ENCODE data around the gene COX6B1. TPM values are rescaled to one million over a fixed set of nuclear protein-coding genes. Genes with fewer than 3 reads are reported as not detected.
"Not testable (repeated sequence)": the region's sequence is repeated elsewhere in the genome, so short reads cannot be mapped to it uniquely, and the experiment has no call there.

COX6B1 gene
- total RNA-seq, 1 experiment from 2014 or later = 483 TPM

GRCh38 chr19:35633727-35634440 lies 14.2 kb upstream of the COX6B1 start:
- DNase-seq (ENCODE audit: low spot score) = no peak

GRCh38 chr19:35636651-35637050 lies 11.5 kb upstream of the COX6B1 start:
- no peak for DNase-seq (ENCODE audit: low spot score)

- DNase-seq (ENCODE audit: low spot score) = no peak
These were observed 11.0 kb upstream of the COX6B1 start for GRCh38 chr19:35637165-35637564.

DNA sequence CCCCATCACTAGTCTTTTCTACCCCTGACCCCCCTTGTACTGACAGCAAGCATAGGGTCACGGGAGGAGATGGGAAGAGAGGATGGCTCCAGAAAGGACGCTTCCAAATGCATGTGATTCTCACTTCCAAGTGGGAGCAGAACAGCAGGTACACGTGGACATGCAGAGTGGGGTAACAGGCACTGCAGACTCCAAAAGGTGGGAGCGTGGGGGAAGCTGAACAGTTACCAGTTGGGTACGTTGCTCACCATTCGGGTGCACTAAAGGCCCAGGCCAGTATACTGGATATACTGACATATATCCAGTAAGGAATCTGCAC lies 8.8 kb upstream of the COX6B1 start:
- no peak for DNase-seq (ENCODE audit: low spot score)

DNA sequence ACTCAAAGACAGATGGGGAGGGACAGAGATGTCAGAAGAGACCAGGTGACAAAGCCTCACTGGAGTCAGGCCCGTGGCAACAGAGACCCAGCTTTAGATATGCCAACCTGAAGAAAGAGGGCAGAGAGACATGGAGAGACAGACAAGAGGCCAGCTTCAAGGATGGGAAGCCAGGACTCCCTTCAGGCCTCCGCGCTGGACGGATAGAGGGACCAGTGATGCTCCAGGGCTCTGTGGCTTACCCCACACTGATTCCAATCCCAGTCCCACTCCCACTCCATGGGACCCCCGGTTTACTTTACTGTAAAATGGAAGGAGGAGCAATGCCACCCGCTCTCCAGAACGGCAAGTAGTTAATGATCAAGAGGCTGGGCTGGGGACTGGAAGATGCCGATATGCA lies 8.3 kb upstream of the COX6B1 start:
- no peak for DNase-seq (ENCODE audit: low spot score)

DNA sequence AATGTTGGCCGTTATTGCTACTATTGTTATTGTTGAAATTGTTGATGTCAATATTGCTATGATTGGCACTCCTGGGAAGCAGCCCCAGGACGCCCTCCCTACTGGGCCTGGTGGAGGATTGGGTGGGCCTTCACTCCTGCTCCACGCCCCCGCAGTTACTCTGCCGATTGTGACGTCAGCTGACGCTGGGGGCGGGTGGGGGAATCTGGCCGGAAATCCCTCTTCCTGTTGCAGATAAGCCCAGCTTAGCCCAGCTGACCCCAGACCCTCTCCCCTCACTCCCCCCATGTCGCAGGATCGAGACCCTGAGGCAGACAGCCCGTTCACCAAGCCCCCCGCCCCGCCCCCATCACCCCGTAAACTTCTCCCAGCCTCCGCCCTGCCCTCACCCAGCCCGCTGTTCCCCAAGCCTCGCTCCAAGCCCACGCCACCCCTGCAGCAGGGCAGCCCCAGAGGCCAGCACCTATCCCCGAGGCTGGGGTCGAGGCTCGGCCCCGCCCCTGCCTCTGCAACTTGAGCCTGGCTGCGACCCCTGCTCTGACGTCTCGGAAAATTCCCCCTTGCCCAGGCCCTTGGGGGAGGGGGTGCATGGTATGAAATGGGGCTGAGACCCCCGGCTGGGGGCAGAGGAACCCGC lies 6.5 kb upstream of the COX6B1 start, which contains the start of gene ETV2:
ETV2 (plus strand) TSS at position 231 of the 637 bp plus-strand sequence. CDS start 716 bp downstream, outside the sequence.
- DNase-seq (ENCODE audit: low spot score) = no peak

DNA sequence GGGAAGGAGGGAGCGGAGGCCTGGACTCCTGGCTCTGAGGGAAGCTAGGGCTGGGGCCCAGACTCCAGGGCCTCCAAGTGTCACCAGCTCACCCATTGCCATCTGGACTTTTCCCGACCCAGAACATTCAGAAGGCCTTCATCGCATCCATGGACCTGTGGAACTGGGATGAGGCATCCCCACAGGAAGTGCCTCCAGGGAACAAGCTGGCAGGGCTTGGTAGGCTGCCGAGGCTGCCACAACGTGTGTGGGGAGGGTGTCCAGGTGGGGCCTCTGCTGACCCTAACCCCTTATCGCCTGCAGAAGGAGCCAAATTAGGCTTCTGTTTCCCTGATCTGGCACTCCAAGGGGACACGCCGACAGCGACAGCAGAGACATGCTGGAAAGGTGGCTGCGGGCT lies 5.8 kb upstream of the COX6B1 start:
- no peak for DNase-seq (ENCODE audit: low spot score)

DNA sequence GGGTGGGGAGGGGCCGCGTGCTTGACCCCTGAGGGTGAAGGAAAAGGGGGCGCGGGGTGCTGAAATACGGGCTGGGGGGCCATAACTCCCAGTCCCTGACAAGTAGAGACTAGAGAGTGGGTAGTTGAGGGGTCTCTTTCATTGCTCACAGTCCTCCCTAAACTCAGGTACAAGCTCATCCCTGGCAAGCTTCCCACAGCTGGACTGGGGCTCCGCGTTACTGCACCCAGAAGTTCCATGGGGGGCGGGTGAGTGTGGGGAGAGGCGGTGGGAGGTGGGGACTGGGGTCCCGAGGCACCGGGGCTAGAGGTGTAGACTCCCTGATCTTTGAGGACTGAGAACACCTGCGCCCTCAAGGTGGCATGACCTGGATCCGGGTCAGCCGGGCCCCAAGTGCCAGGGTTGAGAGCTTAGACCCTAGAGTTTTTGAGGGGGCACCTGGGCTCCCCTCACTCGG lies 5.3 kb upstream of the COX6B1 start:
- DNase-seq (ENCODE audit: low spot score) = no peak

- DNase-seq (ENCODE audit: low spot score) = peak; percentile 59
These were observed 4.6 kb upstream of the COX6B1 start for GRCh38 chr19:35643255-35644205.

- peak; percentile 26 for DNase-seq (ENCODE audit: low spot score)
These were observed 3.7 kb upstream of the COX6B1 start for GRCh38 chr19:35644206-35644986.

DNA sequence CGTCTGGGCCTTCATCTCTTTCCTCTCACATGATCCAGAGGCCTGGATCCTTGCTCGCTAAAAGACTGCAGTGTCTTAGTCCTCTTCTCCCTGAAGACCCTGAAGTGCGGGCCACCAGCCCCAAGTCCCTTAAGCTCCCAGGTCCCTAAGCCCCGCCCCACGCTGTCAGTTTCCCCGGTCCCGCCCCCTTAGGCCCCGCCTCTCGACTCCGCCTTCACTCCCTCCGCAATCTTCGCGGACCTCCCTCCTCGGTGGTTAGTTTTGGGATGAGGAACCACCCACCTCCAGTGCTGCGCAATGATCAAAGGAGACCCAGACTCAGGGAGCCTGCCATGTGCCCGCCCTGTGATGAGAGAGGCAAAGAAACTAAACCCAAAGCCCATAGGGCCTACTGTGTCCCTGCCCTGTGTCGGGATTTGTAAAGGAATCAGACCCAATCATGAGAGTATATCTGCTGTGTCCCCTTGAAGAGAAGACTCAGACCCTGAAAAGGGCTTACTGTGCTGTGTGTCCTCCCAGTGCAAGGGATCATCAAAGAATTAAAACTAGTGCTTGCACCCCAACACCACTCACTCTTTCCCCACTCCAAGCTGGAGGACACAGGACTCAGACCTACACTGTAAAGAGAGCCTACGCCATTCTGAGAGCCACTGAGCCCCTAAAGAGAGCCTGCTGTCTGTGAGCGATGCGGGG lies 3.0 kb upstream of the COX6B1 start:
- DNase-seq (ENCODE audit: low spot score) = no peak

GRCh38 chr19:35645680-35646511 lies 2.2 kb upstream of the COX6B1 start:
- DNase-seq (ENCODE audit: low spot score) = no peak

- no peak for DNase-seq (ENCODE audit: low spot score)
These were observed 2.5 kb downstream of the COX6B1 start for GRCh38 chr19:35650581-35650980.

DNA sequence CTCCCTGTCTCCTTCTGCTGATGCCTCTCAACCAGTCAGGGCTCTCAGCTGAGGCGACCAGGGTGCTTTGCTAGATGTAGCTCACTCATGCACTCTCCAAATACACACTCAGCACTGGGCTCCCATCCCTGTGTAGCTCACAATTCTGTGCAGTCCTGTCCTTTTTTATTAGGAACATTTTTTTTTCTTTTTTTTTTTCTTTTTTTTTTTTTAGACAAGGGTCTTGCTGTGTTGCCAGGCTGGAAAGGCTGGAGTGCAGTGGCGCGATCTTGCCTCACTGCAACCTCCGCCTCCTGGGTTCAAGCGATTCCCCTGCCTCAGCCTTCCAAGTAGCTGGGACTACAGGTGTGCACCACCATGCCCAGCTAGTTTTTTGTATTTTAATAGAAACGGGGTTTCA lies 6.7 kb downstream of the COX6B1 start:
- not testable (repeated sequence) for DNase-seq (ENCODE audit: low spot score)

DNA sequence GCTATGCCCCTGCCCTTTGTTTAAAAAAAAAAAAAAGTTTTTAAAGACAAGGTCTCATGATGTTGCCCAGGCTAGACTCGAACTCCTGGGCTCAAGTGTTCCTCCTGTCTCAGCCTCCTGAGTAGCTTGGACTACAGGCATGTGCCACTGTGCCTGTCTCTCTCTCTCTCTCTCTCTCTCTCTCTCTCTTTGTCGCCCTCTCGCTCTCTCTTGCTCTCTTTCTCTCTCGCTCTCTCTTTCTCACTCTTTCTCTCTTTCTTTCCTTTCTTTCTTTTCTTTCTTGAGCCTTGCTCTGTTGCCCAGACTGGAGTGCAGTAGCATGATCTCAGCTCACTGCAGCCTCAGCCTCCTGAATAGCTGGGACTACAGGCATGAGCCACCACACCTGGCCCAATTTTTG lies 7.5 kb downstream of the COX6B1 start:
- no peak for DNase-seq (ENCODE audit: low spot score)

- no peak for DNase-seq (ENCODE audit: low spot score)
These were observed 8.6 kb downstream of the COX6B1 start for GRCh38 chr19:35656700-35657099.

DNA sequence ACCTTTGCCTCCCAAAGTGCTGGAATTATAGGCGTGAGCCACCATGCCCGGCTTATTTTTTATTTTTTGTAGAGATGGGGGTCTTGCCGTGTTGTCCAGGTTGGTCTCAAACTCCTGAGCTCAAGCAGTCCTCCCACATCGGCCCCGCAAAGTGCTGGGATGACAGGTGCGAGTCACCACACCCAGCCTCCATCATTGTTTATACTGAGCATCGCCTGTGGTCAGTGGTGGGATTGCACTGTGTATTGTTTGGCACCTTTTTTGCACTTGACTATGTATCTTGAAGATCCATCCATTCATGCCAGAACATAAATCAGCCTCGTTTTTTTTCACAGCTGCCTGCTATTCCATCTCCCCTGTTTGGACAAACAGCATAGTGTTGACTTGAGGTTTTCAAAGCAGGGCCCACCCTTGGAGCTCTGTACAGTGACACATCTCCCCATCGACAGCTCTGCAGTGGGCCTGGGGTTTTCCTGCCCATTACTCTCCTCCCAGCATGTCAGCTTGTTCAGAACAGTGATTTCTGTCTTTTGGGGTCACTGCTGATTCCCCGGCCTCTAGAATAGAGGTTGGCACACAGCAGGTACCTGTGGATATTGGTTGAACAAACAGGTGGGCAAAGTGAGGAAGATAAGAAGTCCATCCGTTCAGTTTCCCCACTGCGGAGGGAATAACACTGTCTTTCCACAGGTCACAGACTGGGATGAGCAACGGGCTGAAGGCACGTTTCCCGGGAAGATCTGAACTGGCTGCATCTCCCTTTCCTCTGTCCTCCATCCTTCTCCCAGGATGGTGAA lies 10.0 kb downstream of the COX6B1 start:
- peak; percentile 88 for DNase-seq (ENCODE audit: low spot score)

DNA sequence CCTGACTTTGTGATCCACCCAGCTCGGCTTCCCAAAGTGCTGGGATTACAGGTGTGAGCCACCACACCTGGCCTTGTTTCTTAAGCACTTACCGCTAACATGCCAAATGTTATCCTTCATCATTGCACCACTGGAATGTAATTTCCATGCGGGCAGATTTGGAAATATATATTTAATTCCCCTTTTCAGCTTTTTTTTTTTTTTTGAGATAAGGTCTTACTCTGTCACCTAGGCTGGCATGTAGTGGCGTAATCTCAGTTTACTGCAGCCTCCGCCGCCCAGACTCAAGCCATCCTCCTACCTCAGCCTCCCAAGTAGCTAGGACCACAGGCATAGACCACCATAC lies 13.8 kb downstream of the COX6B1 start:
- DNase-seq (ENCODE audit: low spot score) = no peak

GRCh38 chr19:35663981-35664380 lies 15.9 kb downstream of the COX6B1 start:
- no peak for DNase-seq (ENCODE audit: low spot score)

Data from A172 (cell line).